HEK293 (cell line): Measurements from ENCODE around the gene MITF.

ENCODE experiments used
- CTCF ChIA-PET: fragments of 350-600 bp; formaldehyde crosslinking; extraction: SDS; loops from one replicate; lab custom pipeline; 2021; ENCODE audit warnings: antibody characterized with exemption; lab: Yijun Ruan, JAX
- POLR2A ChIA-PET: fragments of 300-600 bp; formaldehyde crosslinking; extraction: SDS; loops from one replicate; lab custom pipeline; 2020; ENCODE audit warnings: antibody characterized with exemption, inconsistent platforms; lab: Yijun Ruan, JAX
- H3K27ac ChIP-seq: fragments of 200-500 bp; sonication (Bioruptor generic); 2 replicates; pipeline ENCODE4 v1.5.1; 2014; ENCODE audit warnings: low read depth, low read length, control low read depth, inconsistent platforms; ENCODE audit errors: extremely low read depth
- H3K36me3 ChIP-seq, 2 experiments: fragments of 200-500 bp in 1 of 2; sonication (Bioruptor generic) in 1 of 2; 1 replicate in 1 of 2; 2 replicates in 1 of 2; pipeline ENCODE4 v1.5.1; 2014 to 2017; ENCODE audit warnings: inconsistent platforms in 2 of 2, low read length in 2 of 2; ENCODE audit not compliant: control insufficient read depth in 2 of 2, insufficient read depth in 1 of 2
- H3K4me1 ChIP-seq: fragments of 200-500 bp; sonication (Bioruptor generic); 2 replicates; pipeline ENCODE4 v1.5.1; 2014; ENCODE audit warnings: mild to moderate bottlenecking, low read length, inconsistent platforms; ENCODE audit not compliant: control insufficient read depth, insufficient read depth
- H3K4me3 ChIP-seq: 2 replicates; pipeline ENCODE4 v1.5.1; 2011; ENCODE audit warnings: low read depth, mild to moderate bottlenecking, control low read depth, low read length, moderate library complexity
- H3K9me3 ChIP-seq: fragments of 200-500 bp; sonication (Bioruptor generic); 2 replicates; pipeline ENCODE4 v1.5.1; 2014; ENCODE audit warnings: low read depth, low read length, inconsistent platforms; ENCODE audit not compliant: control insufficient read depth, insufficient read depth
- PRDM10 ChIP-seq: fragments of 450-650 bp; formaldehyde crosslinking; IDR thresholded peaks from 2 replicates; pipeline ENCODE4 v1.5.1; 2016; ENCODE audit warnings: missing biosample characterization, missing genetic modification characterization
- ZFHX2 ChIP-seq: fragments of 450-650 bp; formaldehyde crosslinking; conservative IDR thresholded peaks from 2 replicates; pipeline ENCODE4 v1.5.1; 2016; ENCODE audit warnings: missing biosample characterization, missing genetic modification characterization
- ZNF155 ChIP-seq: fragments of 450-650 bp; formaldehyde crosslinking; IDR thresholded peaks from 2 replicates; pipeline ENCODE4 v1.5.1; 2016; ENCODE audit warnings: missing biosample characterization, missing genetic modification characterization
- ZNF175 ChIP-seq: fragments of 450-650 bp; formaldehyde crosslinking; IDR thresholded peaks from 2 replicates; pipeline ENCODE4 v1.5.1; 2016; ENCODE audit warnings: missing biosample characterization, missing genetic modification characterization
- ZNF350 ChIP-seq: fragments of 450-650 bp; formaldehyde crosslinking; IDR thresholded peaks from 2 replicates; pipeline ENCODE4 v1.5.0; 2017; ENCODE audit warnings: missing biosample characterization, mild to moderate bottlenecking, missing genetic modification characterization
- ZNF561 ChIP-seq: fragments of 450-650 bp; IDR thresholded peaks from 2 replicates; pipeline ENCODE4 v1.5.1; 2018; ENCODE audit warnings: missing biosample characterization, missing genetic modification characterization, borderline replicate concordance
- ZNF776 ChIP-seq: fragments of 450-650 bp; formaldehyde crosslinking; IDR thresholded peaks from 2 replicates; pipeline ENCODE4 v1.5.0; 2017; ENCODE audit warnings: missing biosample characterization, missing genetic modification characterization, borderline replicate concordance
- ZNF777 ChIP-seq: fragments of 450-650 bp; formaldehyde crosslinking; IDR thresholded peaks from 2 replicates; pipeline ENCODE4 v1.5.1; 2017; ENCODE audit warnings: missing biosample characterization, missing genetic modification characterization, borderline replicate concordance
- ZSCAN18 ChIP-seq: fragments of 450-650 bp; formaldehyde crosslinking; IDR thresholded peaks from 2 replicates; pipeline ENCODE4 v1.5.1; 2016; ENCODE audit warnings: missing biosample characterization, missing genetic modification characterization
- TF ChIP-seq, protein P1 (sequence below): fragments of 450-650 bp; formaldehyde crosslinking; IDR thresholded peaks from 2 replicates; pipeline ENCODE4 v1.5.0; 2017; ENCODE audit warnings: missing biosample characterization, missing genetic modification characterization, borderline replicate concordance
- TF ChIP-seq, protein P2 (sequence below): fragments of 450-650 bp; formaldehyde crosslinking; IDR thresholded peaks from 2 replicates; pipeline ENCODE4 v1.5.1; 2016; ENCODE audit warnings: missing biosample characterization, missing genetic modification characterization
- TF ChIP-seq, protein P3 (sequence below): fragments of 450-650 bp; formaldehyde crosslinking; IDR thresholded peaks from 2 replicates; pipeline ENCODE4 v1.5.1; 2016; ENCODE audit warnings: missing biosample characterization, missing genetic modification characterization, low read depth
- TF ChIP-seq, protein P4 (sequence below): fragments of 450-650 bp; formaldehyde crosslinking; IDR thresholded peaks from 2 replicates; pipeline ENCODE4 v1.5.1; 2017; ENCODE audit warnings: missing biosample characterization, missing genetic modification characterization

MITF gene

DNA sequence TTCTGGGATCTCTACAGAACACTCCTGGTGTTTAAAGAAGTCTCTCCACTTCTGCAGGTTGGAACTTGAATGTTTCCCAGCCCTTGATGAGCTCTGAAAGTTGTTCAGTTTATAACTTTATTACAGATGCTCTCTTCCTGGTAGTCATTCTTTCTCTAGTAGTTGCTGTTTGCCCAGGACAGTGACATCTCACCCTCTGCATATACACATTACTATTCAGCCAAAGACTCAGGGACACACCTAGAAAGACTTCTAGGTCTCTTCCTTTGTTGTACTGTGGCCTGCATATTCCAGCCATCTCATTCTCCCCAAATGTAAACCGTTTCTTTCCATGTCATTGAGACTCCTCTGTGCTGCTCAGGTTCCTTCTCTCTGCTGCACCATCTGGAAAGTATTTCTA lies 76.7 kb downstream of the MITF start:
- Histone ChIP-seq H3K4me1 (no peaks in the 10 kb centered on the region), H3K36me3 (no peaks in the 10 kb centered on the region), H3K4me3 (no peak overlapping the region), H3K27ac (no peak overlapping the region), H3K9me3 (no peaks in the 10 kb centered on the region)
- TF ChIP-seq ZNF561 (tag by site-specific recombination) (no peak), ZNF155 (no peak), ZNF350 (no peak), PRDM10 (no peak), ZNF776 (tag by site-specific recombination) (no peak), ZFHX2 (no peak), ZNF777 (tag by site-specific recombination) (no peak), ZSCAN18 (no peak), ZNF175 (tag by site-specific recombination) (no peak)
- TF ChIP-seq, protein P1, sequence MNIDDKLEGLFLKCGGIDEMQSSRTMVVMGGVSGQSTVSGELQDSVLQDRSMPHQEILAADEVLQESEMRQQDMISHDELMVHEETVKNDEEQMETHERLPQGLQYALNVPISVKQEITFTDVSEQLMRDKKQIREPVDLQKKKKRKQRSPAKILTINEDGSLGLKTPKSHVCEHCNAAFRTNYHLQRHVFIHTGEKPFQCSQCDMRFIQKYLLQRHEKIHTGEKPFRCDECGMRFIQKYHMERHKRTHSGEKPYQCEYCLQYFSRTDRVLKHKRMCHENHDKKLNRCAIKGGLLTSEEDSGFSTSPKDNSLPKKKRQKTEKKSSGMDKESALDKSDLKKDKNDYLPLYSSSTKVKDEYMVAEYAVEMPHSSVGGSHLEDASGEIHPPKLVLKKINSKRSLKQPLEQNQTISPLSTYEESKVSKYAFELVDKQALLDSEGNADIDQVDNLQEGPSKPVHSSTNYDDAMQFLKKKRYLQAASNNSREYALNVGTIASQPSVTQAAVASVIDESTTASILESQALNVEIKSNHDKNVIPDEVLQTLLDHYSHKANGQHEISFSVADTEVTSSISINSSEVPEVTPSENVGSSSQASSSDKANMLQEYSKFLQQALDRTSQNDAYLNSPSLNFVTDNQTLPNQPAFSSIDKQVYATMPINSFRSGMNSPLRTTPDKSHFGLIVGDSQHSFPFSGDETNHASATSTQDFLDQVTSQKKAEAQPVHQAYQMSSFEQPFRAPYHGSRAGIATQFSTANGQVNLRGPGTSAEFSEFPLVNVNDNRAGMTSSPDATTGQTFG (tag by site-specific recombination), result no peak
- TF ChIP-seq, protein P2, sequence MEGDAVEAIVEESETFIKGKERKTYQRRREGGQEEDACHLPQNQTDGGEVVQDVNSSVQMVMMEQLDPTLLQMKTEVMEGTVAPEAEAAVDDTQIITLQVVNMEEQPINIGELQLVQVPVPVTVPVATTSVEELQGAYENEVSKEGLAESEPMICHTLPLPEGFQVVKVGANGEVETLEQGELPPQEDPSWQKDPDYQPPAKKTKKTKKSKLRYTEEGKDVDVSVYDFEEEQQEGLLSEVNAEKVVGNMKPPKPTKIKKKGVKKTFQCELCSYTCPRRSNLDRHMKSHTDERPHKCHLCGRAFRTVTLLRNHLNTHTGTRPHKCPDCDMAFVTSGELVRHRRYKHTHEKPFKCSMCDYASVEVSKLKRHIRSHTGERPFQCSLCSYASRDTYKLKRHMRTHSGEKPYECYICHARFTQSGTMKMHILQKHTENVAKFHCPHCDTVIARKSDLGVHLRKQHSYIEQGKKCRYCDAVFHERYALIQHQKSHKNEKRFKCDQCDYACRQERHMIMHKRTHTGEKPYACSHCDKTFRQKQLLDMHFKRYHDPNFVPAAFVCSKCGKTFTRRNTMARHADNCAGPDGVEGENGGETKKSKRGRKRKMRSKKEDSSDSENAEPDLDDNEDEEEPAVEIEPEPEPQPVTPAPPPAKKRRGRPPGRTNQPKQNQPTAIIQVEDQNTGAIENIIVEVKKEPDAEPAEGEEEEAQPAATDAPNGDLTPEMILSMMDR, result no peak
- TF ChIP-seq, protein P3, sequence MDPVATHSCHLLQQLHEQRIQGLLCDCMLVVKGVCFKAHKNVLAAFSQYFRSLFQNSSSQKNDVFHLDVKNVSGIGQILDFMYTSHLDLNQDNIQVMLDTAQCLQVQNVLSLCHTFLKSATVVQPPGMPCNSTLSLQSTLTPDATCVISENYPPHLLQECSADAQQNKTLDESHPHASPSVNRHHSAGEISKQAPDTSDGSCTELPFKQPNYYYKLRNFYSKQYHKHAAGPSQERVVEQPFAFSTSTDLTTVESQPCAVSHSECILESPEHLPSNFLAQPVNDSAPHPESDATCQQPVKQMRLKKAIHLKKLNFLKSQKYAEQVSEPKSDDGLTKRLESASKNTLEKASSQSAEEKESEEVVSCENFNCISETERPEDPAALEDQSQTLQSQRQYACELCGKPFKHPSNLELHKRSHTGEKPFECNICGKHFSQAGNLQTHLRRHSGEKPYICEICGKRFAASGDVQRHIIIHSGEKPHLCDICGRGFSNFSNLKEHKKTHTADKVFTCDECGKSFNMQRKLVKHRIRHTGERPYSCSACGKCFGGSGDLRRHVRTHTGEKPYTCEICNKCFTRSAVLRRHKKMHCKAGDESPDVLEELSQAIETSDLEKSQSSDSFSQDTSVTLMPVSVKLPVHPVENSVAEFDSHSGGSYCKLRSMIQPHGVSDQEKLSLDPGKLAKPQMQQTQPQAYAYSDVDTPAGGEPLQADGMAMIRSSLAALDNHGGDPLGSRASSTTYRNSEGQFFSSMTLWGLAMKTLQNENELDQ (tag by site-specific recombination), result no peak
- TF ChIP-seq, protein P4, sequence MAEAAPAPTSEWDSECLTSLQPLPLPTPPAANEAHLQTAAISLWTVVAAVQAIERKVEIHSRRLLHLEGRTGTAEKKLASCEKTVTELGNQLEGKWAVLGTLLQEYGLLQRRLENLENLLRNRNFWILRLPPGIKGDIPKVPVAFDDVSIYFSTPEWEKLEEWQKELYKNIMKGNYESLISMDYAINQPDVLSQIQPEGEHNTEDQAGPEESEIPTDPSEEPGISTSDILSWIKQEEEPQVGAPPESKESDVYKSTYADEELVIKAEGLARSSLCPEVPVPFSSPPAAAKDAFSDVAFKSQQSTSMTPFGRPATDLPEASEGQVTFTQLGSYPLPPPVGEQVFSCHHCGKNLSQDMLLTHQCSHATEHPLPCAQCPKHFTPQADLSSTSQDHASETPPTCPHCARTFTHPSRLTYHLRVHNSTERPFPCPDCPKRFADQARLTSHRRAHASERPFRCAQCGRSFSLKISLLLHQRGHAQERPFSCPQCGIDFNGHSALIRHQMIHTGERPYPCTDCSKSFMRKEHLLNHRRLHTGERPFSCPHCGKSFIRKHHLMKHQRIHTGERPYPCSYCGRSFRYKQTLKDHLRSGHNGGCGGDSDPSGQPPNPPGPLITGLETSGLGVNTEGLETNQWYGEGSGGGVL (tag by site-specific recombination), result no peak
- ChIA-PET CTCF (interaction anchor here (0.6 kb wide), 1 partner anchor 24 kb away, joined by 3 read pairs; no protein-coding TSS in a partner anchor), POLR2A (no interaction called here)
